Karpas-422 (cell line): ENCODE data around the gene TNFRSF12A. TPM values are rescaled to one million over a fixed set of nuclear protein-coding genes. Genes with fewer than 3 reads are reported as not detected.
A peak's percentile ranks its signal among the peaks of the same experiment; 100 is the strongest.

Experiments
- DNase-seq: peaks from one replicate; pipeline ENCODE4 v3.0.0-alpha.2; 2015
- H2AFZ ChIP-seq: fragments of 200-600 bp; sonication (generic); 2 replicates; pipeline ENCODE4 v1.6.1; 2014; ENCODE audit warnings: antibody characterized with exemption, low read length, mixed read lengths
- H3K27ac ChIP-seq: fragments of 200-600 bp; sonication (generic); 2 replicates; pipeline ENCODE4 v1.5.1; 2014; ENCODE audit warnings: mild to moderate bottlenecking, low read length, moderate library complexity
- H3K27me3 ChIP-seq: fragments of 200-600 bp; sonication (generic); 2 replicates; pipeline ENCODE4 v1.6.1; 2014; ENCODE audit warnings: low read length, mixed read lengths
- H3K36me3 ChIP-seq: fragments of 200-600 bp; sonication (generic); 2 replicates; pipeline ENCODE4 v1.6.1; 2014; ENCODE audit warnings: low read length, mixed read lengths; ENCODE audit not compliant: insufficient read depth
- H3K4me1 ChIP-seq: fragments of 200-600 bp; sonication (generic); 2 replicates; pipeline ENCODE4 v1.6.1; 2014; ENCODE audit warnings: mild to moderate bottlenecking, low read length, mixed read lengths
- H3K4me2 ChIP-seq: fragments of 200-600 bp; sonication (generic); 2 replicates; pipeline ENCODE4 v1.6.1; 2014; ENCODE audit warnings: low read length, low read depth, mild to moderate bottlenecking; ENCODE audit not compliant: poor library complexity, severe bottlenecking
- H3K4me3 ChIP-seq: fragments of 200-600 bp; sonication (generic); 2 replicates; pipeline ENCODE4 v1.5.1; 2014; ENCODE audit warnings: mild to moderate bottlenecking, antibody characterized with exemption, low read length, mixed read lengths
- H3K79me2 ChIP-seq: fragments of 200-600 bp; sonication (generic); 2 replicates; pipeline ENCODE4 v1.6.1; 2014; ENCODE audit warnings: mild to moderate bottlenecking, low read length, mixed read lengths
- H3K9ac ChIP-seq: fragments of 200-600 bp; sonication (generic); 2 replicates; pipeline ENCODE4 v1.6.0; 2014; ENCODE audit warnings: low read length
- H3K9me2 ChIP-seq: fragments of 200-600 bp; sonication (generic), shearing (Covaris generic); replicated peaks from 2 replicates; pipeline ENCODE4 v1.6.0; 2014; ENCODE audit warnings: mild to moderate bottlenecking, low read length, moderate library complexity; ENCODE audit not compliant: insufficient read depth
- H3K9me3 ChIP-seq: fragments of 300-700, 200-600 bp; sonication (generic); 2 replicates; pipeline ENCODE4 v1.6.1; 2014; ENCODE audit warnings: low read length, mixed read lengths
- H4K20me1 ChIP-seq: fragments of 200-600 bp; sonication (generic); 2 replicates; pipeline ENCODE4 v1.6.1; 2014; ENCODE audit warnings: mild to moderate bottlenecking, antibody characterized with exemption, low read length, low read depth; ENCODE audit not compliant: insufficient read depth
- total RNA-seq: library from RNA; depleted of rRNA; stranded (reverse); fragments of >200 nt; shearing (Covaris generic); gene quantifications from 2 replicates; pipeline ENCODE4 v1.2.3, GENCODE V29; 2014; ENCODE audit warnings: low replicate concordance

Gene TNFRSF12A
- total RNA-seq, 1 experiment from 2014 or later, result 9.4 TPM

DNA sequence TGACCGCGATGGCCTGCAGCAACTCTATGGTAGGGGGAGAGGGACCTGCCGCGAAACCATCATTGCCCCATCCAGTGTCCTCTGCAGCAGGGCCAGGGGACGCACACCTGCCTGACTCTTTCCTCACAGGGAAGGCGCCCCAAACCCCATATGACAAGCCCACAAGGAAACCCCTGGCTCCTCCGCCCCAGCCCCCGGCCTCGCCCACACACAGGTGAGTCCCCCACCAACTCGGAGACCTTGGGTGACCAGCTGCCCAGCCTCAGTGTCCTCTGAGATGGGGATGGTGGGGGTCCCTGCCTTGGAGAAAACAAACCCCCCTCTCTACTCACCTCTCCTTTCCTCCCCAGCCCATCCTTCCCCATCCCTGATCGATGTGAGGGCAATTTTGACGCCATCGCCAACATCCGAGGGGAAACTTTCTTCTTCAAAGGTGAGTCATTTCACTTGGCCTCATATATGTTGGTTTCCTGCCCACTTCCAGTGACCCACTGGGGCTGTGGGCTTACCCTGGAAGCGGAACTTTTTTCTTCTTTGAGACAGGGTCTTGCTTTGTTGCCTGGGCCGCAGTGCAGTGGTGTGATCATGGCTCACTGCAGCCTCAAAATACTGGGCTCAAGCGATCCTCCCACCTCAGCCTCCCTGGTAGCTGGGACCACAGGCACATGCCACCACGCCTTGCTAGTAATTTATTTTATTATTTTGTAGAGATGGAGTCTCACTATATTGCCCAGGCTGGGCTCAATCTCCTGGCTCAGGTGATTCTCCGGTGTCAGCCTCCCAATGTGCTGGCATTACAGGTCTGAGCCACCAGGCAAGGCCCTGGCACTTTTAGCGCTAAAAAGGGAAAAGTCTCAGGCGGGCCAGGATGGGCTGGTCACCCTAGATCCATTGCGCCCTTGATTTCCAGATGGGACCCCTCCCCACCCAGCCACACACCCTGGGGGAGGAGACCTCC is 37.3 kb downstream of the TNFRSF12A start:
- Histone ChIP-seq H3K36me3 (no peaks in the 10 kb centered on the region), H4K20me1 (0 out of 2 replicates have a peak, but pooled peaks cover 11% of the 10 kb centered on the region), H3K4me1 (peaks cover 18% of the 10 kb centered on the region), H3K79me2 (no peaks in the 10 kb centered on the region), H3K9me3 (no peaks in the 10 kb centered on the region), H3K4me3 (no peak overlapping the region), H3K27me3 (no peaks in the 10 kb centered on the region), H3K9me2 (no peaks in the 10 kb centered on the region), H2AFZ (no peak overlapping the region), H3K27ac (no peak overlapping the region), H3K9ac (0 out of 2 replicates have a peak overlapping the region, but pooled peaks have one; percentile 95), H3K4me2 (peak overlapping the region; percentile 90)
- no peak for DNase-seq

DNA sequence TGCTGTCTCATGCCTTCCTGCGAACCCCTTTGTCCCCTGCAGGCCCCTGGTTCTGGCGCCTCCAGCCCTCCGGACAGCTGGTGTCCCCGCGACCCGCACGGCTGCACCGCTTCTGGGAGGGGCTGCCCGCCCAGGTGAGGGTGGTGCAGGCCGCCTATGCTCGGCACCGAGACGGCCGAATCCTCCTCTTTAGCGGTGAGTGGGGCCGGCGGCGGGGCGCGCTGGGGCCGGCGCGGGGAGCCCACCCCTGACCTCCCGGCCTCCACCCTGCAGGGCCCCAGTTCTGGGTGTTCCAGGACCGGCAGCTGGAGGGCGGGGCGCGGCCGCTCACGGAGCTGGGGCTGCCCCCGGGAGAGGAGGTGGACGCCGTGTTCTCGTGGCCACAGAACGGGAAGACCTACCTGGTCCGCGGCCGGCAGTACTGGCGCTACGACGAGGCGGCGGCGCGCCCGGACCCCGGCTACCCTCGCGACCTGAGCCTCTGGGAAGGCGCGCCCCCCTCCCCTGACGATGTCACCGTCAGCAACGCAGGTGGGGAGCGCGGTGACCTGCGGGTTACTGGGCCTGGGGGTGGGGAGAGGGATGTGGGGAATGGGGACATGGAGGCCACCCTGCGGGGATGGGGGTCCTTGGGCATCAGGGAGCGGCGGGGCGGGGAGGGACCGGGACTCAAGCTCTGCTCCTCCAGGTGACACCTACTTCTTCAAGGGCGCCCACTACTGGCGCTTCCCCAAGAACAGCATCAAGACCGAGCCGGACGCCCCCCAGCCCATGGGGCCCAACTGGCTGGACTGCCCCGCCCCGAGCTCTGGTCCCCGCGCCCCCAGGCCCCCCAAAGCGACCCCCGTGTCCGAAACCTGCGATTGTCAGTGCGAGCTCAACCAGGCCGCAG is 38.2 kb downstream of the TNFRSF12A start:
- H3K27ac ChIP-seq, result no peak overlapping the region
- H2AFZ ChIP-seq, result peak overlapping the region; percentile 88; the same call in 1 of the 2 replicates
- DNase-seq, result peak; percentile 78
- H3K4me3 ChIP-seq, result peak overlapping the region; percentile 91
- peaks cover 18% of the 10 kb centered on the region for H3K4me1 ChIP-seq
- H3K27me3 ChIP-seq, result no peaks in the 10 kb centered on the region
- H3K36me3 ChIP-seq, result no peaks in the 10 kb centered on the region
- peak overlapping the region; percentile 90 for H3K4me2 ChIP-seq
- H4K20me1 ChIP-seq, result 0 out of 2 replicates have a peak, but pooled peaks cover 11% of the 10 kb centered on the region
- H3K79me2 ChIP-seq, result no peaks in the 10 kb centered on the region
- H3K9me2 ChIP-seq, result no peaks in the 10 kb centered on the region
- H3K9me3 ChIP-seq, result no peaks in the 10 kb centered on the region
- H3K9ac ChIP-seq, result peak overlapping the region; percentile 95

DNA sequence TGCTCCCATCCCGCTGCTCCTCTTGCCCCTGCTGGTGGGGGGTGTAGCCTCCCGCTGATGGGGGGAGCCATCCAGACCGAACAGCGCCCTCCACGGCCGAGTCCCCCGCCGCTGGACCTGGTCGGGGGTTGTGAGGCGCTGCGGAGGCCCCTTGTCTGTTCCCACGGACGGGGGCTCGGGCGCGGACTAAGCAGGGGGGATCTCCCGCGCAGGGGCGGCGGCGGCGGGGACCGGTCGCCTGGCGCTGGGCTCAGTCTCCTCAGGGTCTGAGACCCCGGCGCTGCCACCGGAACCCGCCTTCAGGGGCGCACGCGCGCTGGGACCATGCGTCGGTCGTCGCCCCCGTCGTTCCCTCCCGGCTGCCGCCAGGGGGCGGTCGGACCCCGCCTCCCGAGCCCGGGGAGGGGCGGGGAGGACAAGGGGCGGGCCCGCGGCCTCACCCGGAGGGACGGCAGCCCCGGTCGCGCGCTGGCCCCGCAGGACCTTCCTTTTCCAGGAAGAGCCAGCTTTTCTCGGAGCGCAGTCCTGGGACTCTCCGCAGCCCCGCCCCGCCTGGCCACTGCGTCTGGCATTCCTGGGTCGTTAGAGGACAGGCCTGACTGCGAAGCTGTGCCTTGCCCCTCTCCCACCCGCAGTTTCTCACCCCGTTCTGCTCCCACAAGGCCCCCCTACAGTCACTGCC is 39.0 kb downstream of the TNFRSF12A start:
- Histone ChIP-seq H3K4me2 (peak overlapping the region; percentile 90), H2AFZ (peak overlapping the region; percentile 88; the same call in 1 of the 2 replicates), H3K9ac (peak overlapping the region; percentile 95), H3K9me3 (no peaks in the 10 kb centered on the region), H3K4me1 (peaks cover 18% of the 10 kb centered on the region), H3K27ac (no peak overlapping the region), H4K20me1 (0 out of 2 replicates have a peak, but pooled peaks cover 11% of the 10 kb centered on the region), H3K9me2 (no peaks in the 10 kb centered on the region), H3K36me3 (no peaks in the 10 kb centered on the region), H3K79me2 (no peaks in the 10 kb centered on the region), H3K27me3 (no peaks in the 10 kb centered on the region), H3K4me3 (peak overlapping the region; percentile 91)
- peak; percentile 93 for DNase-seq

DNA sequence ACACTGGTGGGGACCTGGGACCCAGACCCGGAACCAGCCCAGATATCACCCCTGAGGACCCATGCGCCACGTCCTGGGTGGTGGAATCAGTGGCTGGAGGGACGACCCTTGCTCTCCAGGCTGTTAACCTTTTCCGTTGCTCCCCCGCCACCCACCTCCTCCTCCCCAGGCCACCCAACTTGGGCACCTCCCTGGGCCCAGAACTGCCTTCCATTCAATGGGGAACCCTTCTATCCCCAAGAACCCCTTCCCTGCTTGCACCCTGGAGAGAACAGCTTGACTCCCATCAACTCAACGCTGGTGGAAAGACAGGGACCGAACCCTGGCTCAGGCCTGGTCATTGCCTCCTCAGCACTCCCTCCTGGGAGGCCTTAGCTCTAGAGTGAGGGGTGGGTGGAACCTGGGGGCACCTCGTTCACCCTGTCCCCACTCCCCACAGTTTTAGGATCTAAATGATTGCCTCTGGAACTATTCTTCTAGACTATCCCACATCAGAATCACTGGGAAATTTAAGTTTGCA is 39.6 kb downstream of the TNFRSF12A start:
- H3K27me3 ChIP-seq, result no peaks in the 10 kb centered on the region
- H3K9ac ChIP-seq, result peak overlapping the region; percentile 95
- no peak overlapping the region for H3K27ac ChIP-seq
- no peaks in the 10 kb centered on the region for H3K79me2 ChIP-seq
- peak overlapping the region; percentile 91 for H3K4me3 ChIP-seq
- H3K36me3 ChIP-seq, result no peaks in the 10 kb centered on the region
- peaks cover 18% of the 10 kb centered on the region for H3K4me1 ChIP-seq
- peak overlapping the region; percentile 90 for H3K4me2 ChIP-seq
- no peaks in the 10 kb centered on the region for H3K9me3 ChIP-seq
- DNase-seq, result no peak
- no peaks in the 10 kb centered on the region for H3K9me2 ChIP-seq
- peak overlapping the region; percentile 82; the same call in 1 of the 2 replicates for H2AFZ ChIP-seq
- H4K20me1 ChIP-seq, result 0 out of 2 replicates have a peak, but pooled peaks cover 11% of the 10 kb centered on the region

DNA sequence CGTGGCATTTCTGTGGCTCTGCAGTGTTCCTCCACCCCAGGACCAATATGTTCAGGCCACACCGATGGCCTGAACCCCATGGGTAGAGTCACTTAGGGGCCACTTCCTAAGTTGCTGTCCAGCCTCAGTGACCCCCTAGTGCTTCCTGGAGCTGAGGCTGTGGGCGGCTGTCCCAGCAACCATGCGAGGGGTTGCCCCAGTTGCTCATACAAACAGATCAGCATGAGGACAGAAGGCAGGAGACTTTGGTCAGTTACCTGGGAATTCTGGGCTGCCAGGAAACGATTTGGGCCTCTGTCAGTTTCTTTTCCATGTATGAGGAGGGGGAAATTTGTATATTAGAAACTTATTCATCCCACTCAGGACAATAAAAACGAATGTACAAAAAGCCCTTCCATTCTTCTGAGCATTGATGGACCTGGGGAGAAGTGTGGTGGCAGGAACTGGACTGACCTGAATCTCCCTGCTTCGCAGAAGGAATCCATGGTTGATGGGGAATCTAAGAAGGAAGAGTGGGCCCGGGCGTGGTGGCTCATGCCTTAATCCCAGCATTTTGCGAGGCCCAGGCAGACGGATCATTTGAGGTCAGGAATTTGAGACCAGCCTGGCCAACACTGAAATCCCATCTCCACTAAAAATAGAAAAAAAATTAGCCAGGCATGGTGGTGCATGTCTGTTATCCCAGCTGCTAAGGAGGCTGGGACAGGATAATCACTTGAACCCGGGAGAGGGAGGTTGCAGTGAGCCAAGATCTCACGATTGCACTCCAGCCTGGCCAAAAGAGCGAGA is 40.4 kb downstream of the TNFRSF12A start:
- Histone ChIP-seq H3K36me3 (no peaks in the 10 kb centered on the region), H3K27ac (no peak overlapping the region), H3K4me2 (no peak overlapping the region), H2AFZ (no peak overlapping the region), H3K9me2 (no peaks in the 10 kb centered on the region), H3K4me1 (peaks cover 11% of the 10 kb centered on the region), H3K9ac (no peak overlapping the region), H4K20me1 (0 out of 2 replicates have a peak, but pooled peaks cover 11% of the 10 kb centered on the region), H3K79me2 (no peaks in the 10 kb centered on the region), H3K4me3 (no peak overlapping the region), H3K9me3 (no peaks in the 10 kb centered on the region), H3K27me3 (no peaks in the 10 kb centered on the region)
- no peak for DNase-seq

DNA sequence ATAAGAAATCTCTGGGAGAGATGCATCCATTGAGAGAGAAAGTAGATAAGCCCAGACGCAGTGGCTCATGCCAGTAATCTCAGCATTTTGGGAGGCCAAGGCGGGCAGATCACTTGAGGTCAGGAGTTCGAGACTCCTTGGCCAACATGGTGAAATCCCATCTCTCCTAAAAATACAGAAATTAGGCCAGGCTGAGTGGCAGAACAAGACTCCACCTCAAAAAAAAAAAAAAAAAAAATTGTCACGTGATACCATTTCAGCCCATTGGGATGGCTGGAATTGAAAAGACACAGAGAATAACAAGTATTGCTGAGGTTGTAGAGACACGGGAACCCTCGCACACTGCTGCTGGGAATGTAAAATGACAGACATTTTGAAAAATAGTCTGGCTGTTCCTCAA is 42.4 kb downstream of the TNFRSF12A start:
- Histone ChIP-seq H3K9ac (no peak overlapping the region), H3K4me1 (peaks cover 11% of the 10 kb centered on the region), H3K9me2 (no peaks in the 10 kb centered on the region), H3K27me3 (no peaks in the 10 kb centered on the region), H3K9me3 (no peaks in the 10 kb centered on the region), H3K36me3 (no peaks in the 10 kb centered on the region), H3K4me2 (no peak overlapping the region), H2AFZ (no peak overlapping the region), H3K4me3 (no peak overlapping the region), H3K27ac (no peak overlapping the region), H3K79me2 (no peaks in the 10 kb centered on the region), H4K20me1 (0 out of 2 replicates have a peak, but pooled peaks cover 9% of the 10 kb centered on the region)
- DNase-seq, result no peak
